Fibroblast of villous mesenchyme (primary cell): ENCODE measurements around the gene CMTM1. TPM values are rescaled to one million over a fixed set of nuclear protein-coding genes. Genes with fewer than 3 reads are reported as not detected.
"Not testable (repeated sequence)": the region's sequence is repeated elsewhere in the genome, so short reads cannot be mapped to it uniquely, and the experiment has no call there.

Source experiments
- DNase-seq: peaks from one replicate; pipeline ENCODE4 v3.0.0-alpha.2; 2010; ENCODE audit warnings: low read depth
- H3K4me3 ChIP-seq: 2 replicates; pipeline ENCODE4 v1.5.1; 2011; ENCODE audit warnings: low read depth, mild to moderate bottlenecking, low read length
- total RNA-seq: library from RNA; depleted of rRNA; stranded (reverse); fragments of >200 nt; gene quantifications from 2 replicates; pipeline ENCODE4 v1.2.3, GENCODE V29; 2012
- TF ChIP-seq, protein P1 (sequence below): IDR thresholded peaks from 2 replicates; pipeline ENCODE4 v1.5.1; 2012; ENCODE audit warnings: low read depth, mild to moderate bottlenecking, low read length; ENCODE audit not compliant: insufficient read depth

CMTM1 gene
- total RNA-seq, 1 donor, result 3.9 TPM

DNA sequence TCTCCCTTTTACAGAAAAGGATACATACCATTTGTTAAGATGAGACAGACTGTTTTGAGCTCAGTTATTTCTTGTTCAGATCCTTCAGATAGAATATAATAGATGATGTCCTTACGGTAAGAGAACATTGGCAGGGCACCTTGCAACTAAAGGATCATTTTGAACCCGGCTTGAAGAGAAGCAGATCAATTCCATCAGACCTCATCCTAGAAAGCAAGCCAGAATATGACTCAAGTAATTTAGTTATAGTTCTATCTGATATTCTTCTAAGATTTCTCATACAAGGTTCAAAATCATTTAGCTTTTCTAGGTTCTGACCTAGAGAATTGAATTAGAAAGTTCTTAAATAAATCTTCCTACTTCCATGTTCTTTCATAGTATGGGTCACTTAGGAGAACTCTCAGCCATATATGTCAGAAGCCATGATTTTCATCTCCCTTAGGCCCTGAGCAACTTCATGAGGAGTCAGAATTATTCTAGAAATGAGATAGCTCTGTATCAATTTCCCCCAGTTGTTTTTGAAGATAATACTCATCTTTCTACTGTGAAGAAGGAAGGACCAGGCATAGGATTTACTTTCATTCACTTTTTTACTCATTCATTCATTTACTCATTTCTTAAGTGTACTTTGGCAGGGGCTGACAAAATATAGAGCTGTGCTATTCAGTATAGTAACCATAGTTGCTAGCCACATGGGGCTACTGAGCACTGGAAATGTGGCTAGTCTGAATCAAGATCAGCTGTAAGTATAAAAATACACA lies 2.5 kb upstream of the CMTM1 start:
- DNase-seq, result no peak
- no peak overlapping the region for H3K4me3 ChIP-seq
- TF ChIP-seq, protein P1, sequence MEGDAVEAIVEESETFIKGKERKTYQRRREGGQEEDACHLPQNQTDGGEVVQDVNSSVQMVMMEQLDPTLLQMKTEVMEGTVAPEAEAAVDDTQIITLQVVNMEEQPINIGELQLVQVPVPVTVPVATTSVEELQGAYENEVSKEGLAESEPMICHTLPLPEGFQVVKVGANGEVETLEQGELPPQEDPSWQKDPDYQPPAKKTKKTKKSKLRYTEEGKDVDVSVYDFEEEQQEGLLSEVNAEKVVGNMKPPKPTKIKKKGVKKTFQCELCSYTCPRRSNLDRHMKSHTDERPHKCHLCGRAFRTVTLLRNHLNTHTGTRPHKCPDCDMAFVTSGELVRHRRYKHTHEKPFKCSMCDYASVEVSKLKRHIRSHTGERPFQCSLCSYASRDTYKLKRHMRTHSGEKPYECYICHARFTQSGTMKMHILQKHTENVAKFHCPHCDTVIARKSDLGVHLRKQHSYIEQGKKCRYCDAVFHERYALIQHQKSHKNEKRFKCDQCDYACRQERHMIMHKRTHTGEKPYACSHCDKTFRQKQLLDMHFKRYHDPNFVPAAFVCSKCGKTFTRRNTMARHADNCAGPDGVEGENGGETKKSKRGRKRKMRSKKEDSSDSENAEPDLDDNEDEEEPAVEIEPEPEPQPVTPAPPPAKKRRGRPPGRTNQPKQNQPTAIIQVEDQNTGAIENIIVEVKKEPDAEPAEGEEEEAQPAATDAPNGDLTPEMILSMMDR, result no peak

DNA sequence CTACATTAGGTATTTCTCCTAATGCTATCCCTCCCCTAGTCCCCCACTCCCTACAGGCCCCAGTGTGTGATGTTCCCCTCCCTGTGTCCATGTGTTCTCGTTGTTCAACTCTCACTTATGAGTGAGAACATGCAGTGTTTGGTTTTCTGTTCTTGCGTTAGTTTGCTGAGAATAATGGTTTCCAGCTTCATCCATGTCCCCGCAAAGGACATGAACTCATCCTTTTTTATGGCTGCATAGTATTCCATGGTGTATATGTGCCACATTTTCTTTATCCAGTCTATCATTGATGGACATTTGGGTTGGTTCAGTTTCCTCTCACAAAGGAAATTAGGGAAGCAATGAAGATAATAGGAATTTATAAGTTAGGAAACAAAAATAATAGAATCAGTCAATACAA lies 1.0 kb downstream of the CMTM1 start:
- H3K4me3 ChIP-seq, DNase-seq: not testable (repeated sequence)

DNA sequence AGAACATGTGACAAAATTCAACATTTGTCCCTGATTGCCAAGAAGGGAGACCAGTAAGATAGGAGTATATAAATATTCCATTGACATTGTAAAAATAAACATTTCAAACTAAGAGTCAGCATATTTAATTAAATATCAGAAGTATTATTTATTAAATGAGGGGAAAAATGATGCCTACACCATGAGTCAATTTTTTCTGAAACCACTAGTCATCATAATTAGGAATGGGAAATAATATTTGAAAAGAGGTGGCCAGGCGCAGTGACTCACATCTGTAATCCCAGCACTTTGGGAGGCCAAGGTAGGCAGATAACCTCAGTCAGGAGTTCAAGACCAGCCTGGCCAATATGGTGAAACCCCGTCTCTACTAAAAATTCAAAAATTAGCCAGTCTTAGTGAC lies 2.1 kb downstream of the CMTM1 start:
- TF ChIP-seq, protein P1, result no peak
- no peak overlapping the region for H3K4me3 ChIP-seq
- no peak for DNase-seq

DNA sequence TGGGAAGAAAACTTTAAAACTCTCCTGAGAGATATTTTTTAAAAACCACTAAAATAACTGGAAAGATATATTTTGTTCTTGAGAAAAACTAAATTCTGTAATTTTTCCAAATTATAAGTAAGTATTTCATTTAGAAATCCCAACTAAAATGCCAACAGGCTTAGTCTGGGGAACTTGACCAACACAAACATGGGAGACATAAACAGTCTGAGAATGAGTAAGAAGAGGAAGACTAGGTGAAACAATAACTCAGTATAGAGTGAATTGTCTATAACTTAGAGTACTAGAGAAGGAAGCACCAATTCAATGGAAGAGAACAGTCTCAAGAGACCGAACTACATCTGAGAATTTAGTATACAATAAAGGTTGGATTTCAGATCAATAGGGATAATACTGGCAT lies 2.9 kb downstream of the CMTM1 start:
- peak; percentile 67 for DNase-seq
- TF ChIP-seq, protein P1, result no peak
- no peak overlapping the region for H3K4me3 ChIP-seq

DNA sequence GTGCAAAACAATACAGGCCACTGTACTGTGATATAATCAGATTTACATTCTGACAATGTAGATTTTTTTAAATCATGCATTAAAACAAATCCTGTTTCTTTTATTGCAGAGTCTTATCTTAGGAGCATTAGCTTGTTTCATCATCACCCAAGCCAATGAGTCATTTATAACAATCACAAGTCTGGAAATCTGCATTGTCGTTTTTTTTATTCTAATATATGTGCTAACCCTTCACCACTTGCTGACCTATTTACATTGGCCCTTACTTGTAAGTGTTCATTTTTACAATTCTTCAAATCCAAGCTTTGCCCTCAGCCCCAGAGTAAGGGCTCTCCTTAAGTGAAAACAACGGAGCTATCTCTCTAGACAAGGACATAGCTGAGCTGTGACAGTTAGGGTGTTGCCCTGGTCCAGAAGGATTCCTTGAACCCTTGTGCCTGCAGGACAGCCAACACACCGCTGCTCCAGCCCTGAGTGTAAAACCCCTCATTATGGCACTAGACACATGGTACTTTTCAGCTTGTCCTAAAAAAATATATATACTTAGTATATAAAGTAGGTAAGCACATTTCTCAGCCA lies 3.7 kb downstream of the CMTM1 start:
- H3K4me3 ChIP-seq, result no peak overlapping the region
- TF ChIP-seq, protein P1, result no peak
- DNase-seq, result peak; percentile 88

DNA sequence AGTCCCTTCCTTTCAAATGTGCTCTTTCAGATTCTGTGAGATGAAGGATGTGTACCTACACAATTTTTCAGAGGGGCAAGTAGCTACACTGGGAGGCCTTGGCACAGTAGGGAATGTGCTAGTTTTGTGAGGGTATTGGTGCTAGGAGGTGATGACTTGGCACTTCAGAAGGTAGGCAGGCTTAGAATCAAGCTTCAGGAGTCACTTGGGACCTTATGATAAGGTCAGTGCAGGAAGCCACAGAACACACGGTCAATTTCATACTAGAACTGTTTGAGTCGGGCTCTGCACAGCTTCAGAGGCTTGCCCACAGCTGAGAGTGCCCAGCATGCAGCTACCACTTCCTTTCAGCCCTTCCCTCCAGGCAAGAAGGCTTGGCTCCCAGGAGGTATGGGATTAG lies 6.1 kb downstream of the CMTM1 start:
- DNase-seq, result no peak
- H3K4me3 ChIP-seq, result no peak overlapping the region
- TF ChIP-seq, protein P1, result no peak

DNA sequence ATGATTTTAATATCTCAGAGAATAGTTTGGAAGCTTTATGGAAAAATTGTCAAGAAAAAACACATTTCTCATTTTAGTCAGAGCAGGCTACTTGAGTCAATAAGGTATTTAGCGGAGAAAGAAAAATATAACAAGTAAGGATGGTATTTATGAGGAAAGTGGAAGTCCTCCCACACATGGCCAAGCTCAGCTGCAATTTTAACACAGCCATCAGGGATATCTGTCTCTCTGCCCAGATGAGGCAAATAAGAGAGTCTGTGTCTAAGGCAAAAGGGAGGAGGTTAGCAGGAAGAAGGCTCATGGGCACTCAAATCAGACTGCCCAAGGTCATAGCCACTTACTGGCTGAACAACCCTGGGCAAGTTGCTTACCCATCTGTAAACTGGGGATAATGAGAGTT lies 7.8 kb downstream of the CMTM1 start:
- TF ChIP-seq, protein P1, result no peak
- DNase-seq, result no peak
- H3K4me3 ChIP-seq, result no peak overlapping the region
